IPS DF 4.7 (cell line): ENCODE results near the gene MEAK7.
A peak's percentile ranks its signal among the peaks of the same experiment; 100 is the strongest.

Source experiments
- DNase-seq: peaks from one replicate; pipeline ENCODE4 v3.0.0-alpha.2; 2013; ENCODE audit warnings: low spot score; ENCODE audit errors: extremely low read depth

The MEAK7 gene

DNA sequence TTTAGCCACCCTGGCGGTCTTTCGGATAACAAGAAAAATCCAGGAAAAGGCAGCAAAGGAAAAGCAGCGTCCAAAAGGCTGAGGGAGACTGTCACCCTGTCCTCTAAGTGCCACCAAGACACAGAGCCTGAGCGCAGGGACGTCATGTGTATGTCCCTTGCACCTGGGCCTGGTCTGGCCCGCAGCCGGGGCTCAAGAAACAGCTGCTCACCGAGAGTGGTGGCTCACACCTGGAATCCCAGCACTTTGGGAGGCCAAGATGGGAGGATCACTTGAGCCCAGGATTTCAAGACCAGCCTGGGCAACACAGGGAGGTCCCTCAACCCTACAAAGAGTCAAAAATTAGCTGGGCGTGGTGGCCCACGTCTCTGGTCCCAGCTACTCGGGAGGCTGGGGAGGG is 9.2 kb upstream of the MEAK7 start:
- DNase-seq: no peak

GRCh38 chr16:84513123-84513522 is 8.7 kb upstream of the MEAK7 start:
- no peak for DNase-seq

DNA sequence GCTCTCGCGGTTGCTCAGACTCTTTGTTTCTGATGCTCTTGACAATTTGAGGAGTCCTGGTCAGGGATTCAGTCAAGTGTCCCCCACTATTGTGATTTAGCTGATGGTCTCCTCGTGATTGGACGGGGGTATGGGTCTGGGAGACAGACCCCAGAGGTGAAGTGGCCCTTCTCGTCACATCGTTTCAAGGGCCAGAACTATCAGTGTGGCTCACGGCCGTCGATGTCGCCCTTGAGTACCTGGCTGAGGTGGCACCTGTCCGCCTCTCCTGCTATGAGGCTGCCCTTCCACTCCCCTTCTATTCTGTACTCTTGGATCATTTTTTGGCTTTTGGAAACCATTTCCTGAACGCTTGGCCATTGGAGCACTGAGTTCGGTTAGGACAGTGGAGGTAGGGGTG is 7.4 kb upstream of the MEAK7 start:
- no peak for DNase-seq

GRCh38 chr16:84511180-84511800 is 6.8 kb upstream of the MEAK7 start:
- peak; percentile 80 for DNase-seq

DNA sequence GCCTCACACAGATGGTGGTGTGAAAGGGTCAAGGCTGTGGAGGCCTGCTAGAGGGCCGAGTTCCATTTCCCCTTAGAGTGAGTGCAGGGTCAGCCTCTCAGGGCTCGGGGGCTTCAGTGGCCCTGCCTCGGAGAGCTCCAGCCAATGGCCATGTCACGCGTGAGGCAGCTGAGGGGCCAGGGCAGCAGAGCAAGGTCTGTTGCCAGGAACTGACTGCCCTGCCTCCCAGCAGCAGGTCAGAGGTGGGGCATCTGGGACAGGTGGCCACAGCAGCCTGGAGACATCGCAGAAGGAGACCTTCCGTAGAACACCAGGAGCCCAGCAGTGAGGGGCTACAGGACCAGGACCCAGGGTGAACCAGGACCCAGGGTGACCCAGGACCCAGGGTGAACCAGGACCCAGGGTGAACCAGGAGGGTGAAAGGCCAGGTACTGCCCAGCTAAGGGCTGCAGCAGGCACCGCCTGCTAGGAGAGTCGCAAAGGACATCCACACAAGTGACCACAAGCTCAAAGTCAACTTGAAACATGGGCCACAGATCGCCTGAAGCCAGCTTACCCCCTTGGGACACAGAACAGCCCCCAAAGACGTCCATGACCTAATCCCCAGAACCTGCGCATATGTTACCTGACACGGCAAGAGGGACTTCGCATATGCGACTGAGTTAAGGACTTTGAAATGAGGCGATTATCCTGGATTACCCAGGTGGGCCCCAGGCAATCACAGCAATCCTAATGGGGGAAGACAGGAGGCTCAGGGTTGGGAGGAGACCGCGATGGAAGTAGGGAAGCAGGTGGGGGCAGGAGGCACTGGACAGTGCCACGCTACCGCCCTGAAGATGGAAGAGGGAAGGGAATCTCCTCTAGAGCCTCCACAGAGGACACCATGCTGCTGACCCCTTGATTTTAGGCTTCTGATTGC is 4.8 kb upstream of the MEAK7 start:
- DNase-seq: no peak

DNA sequence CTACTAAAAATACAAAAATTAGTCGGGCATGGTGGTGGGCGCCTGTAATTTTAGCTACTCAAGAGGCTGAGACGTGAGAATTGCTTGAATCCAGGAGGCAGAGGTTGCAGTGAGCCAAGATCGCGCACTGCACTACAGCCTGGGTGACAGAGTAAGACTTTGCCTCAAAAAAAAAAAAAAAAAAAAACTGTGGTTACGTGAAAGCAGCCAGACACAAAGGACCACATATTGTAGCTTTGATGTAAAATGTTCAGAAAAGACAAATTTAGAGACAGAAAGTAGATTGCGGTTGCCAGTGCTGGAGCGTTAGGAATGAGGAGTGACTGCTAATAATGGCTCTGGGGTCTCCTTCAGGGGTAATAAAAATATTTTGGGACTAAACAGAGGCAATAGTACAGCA is 4.0 kb upstream of the MEAK7 start:
- DNase-seq: no peak

- DNase-seq: no peak
Observed at GRCh38 chr16:84507011-84507982, 2.8 kb upstream of the MEAK7 start.

- no peak for DNase-seq
Observed at GRCh38 chr16:84505249-84506187, 1.1 kb upstream of the MEAK7 start.

DNA sequence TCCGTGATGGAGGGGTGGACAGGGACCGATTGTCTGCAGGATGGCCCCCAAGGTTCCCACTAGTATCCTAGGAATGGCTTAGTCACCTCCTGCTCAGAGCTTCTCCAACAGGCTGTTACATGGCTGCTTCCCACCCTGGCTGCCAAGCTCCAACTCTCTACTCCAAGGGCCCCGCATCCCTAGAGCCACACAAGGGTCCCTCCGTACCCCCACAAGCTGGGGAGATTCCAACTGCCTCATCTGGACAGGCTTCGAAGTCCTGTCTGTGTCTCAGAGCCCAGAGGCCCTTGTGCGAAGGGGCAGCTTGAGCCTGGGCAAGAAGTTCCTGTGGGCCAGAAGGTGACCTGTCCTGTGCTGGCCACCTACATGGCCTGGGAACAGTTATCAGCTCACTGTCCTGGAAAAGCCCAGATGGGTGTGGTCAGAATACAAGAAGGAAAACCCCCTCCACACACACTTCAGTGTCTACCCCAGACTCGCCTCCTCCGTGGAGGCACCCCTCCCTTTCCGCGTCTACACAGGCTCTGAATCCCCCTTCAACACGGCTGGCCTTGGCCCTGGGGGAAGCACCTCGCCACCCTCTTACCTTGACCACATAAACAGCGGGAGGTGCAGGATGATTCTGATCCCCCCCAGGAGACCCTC is 586 bp downstream of the MEAK7 start:
- DNase-seq: no peak

GRCh38 chr16:84502581-84502980 is 1.9 kb downstream of the MEAK7 start:
- DNase-seq: no peak

- no peak for DNase-seq
Observed at GRCh38 chr16:84502075-84502474, 2.4 kb downstream of the MEAK7 start.

DNA sequence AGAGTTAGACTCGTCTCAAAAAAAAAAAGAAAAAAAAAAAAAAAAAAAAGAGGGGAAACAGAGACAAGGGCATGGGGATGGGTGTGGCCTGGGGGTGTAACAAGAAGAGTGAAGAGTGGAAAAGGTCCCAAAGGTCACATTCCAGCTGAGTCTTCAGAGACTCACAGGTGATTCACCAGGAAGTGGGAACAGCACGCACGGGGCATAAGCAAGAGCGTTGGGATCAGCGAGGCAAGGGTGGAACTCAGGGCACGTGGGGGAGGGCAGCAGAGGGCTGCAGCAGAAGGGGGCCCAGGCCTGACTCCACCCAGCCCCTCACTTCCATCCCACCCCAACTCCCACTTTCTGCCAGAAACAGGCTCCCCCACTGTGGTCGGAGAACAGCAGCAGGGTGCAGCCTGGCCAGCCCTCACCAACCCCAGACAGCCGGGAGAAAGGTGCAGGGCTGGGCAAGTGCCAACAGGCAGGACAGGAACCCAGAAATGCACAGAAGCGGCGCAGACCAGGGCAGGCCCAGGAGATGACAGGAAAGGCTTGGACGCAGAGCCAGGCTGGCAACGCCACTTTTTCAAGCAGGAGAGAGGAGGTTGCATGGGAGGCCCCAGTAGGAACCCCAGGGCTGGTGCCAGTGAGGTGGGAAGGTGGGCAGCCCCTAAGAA is 3.3 kb downstream of the MEAK7 start:
- DNase-seq: no peak

DNA sequence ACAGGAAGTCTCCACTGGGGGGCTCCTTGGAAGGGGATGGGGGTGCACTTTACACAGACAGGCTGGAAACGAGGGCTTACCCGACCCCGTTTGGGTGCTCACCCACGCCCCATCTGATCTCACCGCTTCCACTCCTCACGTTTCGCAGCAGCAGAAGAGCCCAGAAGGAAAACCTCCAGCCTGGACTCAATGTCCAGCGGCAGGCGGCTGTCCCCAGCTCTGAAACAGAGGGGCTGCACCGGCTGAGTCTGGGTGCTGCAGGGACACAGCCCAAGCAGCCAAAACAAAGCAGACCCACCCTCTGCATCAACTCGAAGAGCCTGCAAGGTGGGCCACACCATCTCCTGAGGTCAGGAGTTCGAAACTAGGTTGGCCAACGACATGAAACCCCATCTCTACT is 3.9 kb downstream of the MEAK7 start:
- no peak for DNase-seq

- DNase-seq: no peak
Observed at GRCh38 chr16:84499638-84500037, 4.8 kb downstream of the MEAK7 start.

DNA sequence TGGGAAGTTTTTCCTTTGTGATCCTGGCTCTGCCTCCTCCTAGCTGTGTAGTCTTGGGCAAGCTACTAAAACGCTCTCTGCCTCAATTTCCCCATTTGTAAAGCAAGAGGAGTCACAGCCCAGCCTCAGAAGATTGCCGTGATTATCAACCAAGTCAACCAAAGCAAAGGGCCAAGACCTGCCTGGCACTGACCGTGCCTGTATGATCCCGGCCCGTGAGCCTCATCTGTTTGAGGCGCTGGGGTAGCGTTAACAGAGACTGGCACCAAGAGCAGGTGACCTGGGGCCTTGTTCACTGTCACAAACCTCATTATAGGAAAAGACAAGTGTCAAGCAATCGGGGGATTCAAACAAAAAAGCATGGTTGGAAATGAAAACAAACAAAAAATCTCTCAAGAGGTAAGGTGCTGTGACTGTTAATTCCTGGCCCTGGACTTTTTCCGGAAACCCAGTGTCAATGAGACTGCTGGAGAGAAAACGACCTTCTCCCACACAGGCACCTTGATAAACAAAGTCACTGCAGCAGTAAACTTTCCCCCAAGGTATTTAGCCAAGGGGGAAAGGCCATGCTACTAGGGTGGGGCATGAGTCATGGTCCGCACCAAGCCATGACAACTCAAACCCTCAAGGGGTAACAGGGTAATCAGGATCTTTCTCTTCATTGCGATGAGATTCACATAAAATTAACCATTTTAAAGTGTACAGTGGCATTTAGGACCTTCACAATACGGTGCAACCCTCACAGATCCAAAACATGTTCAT is 5.4 kb downstream of the MEAK7 start:
- DNase-seq: no peak

DNA sequence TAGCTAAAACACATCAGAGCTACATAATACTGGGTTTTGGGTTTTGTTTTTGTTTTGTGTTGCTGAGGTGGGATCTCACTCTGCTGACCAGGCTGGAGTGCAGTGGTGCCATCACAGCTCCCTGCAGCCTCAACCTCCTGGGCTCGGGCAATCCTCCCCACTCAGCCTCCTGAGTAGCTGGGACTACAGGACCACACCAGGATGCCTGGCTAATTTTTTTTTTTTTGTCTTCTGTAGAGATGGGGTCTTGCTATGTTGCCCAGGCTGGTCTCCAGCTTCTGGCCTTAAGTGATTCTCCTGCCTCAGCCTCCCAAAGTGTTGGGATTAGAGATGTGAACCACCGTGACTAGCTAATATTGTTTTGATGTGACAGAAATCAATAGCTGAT is 6.2 kb downstream of the MEAK7 start:
- no peak for DNase-seq

- DNase-seq: no peak
Observed at GRCh38 chr16:84497418-84498222, 6.8 kb downstream of the MEAK7 start.

- no peak for DNase-seq
Observed at GRCh38 chr16:84496991-84497390, 7.5 kb downstream of the MEAK7 start.
